Activated gamma-delta T cell treated with Interleukin-2 at 50 U/mL for 16 hours (primary cell): ENCODE data around the gene HSP90AA1.
A peak's percentile ranks its signal among the peaks of the same experiment; 100 is the strongest.
"Not testable (repeated sequence)": the region's sequence is repeated elsewhere in the genome, so short reads cannot be mapped to it uniquely, and the experiment has no call there.

Experiments used
- DNase-seq: peaks from one replicate; pipeline ENCODE4 v3.0.0-alpha.2; 2020

HSP90AA1 gene

DNA sequence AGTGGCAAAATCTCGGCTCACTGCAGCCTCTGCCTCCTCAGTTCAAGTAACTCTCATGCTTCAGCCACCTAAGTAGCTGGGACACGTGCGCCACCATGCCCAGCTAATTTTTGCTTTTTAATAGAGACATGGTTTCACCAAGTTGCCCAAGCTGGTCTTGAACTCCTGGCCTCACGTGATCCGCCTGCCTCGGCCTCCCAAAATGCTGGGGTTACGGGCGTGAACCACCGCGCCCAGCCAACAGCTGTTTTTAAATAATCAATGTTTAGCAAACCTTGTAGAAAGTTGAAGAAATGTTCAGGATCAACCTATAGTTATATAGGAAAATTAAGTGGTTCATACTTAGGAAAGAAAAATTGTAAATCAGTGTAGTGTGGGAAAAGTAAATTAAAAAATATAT, 6.0 kb upstream of the HSP90AA1 start:
- DNase-seq = no peak

DNA sequence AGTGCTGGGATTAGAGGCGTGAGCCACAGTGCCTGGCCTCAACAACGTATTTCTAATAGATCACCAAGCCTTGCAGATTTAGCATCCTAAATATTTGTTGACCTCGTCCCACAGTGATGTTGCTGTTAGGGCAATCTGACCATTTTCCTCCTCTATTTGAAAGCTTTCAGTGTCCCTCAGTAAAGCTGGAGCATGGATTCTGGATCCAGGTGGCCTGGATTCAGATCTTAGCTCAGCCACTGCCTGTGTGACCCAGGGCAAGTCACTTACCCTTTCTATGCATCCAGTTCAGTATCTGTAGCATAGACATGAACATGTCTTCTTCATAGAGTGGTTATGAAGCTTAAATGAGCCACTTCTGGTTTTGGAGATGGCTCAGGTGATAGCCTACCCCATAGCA, 3.9 kb upstream of the HSP90AA1 start:
- DNase-seq = no peak

DNA sequence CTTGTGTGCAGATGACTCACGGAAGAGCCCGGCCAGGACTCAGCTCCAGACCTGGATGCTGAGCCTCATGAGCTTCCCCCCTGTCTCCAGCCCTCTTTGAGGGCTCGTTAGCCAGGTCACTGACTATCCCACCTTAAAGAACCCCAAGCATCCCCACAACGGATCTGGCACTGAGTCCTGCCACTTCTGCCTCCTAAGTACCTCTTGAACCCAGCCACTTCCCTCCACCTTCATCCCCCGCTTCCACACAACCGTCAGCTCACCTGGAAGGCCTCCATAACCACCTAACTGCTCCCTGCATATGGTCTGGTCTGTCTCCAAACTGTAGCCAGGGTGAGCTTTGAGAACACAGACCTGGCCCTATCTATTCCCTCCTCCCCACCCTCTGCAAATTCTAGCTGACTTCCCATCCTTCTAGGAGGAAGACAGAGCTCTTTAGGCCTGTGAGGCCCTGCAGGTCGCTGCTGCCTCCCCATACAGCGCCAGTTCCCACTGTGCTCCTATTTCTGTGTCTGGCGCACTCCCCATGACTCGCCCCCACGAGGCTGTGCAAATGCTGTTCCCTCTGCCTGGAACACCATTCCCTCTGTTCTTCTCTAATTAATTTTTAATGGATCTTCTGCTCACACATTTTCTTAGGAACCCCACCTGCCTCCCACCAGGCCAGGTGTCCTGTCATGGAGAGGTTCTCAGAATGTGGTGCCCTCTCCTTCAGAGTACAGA, 2.9 kb upstream of the HSP90AA1 start:
- DNase-seq = no peak

DNA sequence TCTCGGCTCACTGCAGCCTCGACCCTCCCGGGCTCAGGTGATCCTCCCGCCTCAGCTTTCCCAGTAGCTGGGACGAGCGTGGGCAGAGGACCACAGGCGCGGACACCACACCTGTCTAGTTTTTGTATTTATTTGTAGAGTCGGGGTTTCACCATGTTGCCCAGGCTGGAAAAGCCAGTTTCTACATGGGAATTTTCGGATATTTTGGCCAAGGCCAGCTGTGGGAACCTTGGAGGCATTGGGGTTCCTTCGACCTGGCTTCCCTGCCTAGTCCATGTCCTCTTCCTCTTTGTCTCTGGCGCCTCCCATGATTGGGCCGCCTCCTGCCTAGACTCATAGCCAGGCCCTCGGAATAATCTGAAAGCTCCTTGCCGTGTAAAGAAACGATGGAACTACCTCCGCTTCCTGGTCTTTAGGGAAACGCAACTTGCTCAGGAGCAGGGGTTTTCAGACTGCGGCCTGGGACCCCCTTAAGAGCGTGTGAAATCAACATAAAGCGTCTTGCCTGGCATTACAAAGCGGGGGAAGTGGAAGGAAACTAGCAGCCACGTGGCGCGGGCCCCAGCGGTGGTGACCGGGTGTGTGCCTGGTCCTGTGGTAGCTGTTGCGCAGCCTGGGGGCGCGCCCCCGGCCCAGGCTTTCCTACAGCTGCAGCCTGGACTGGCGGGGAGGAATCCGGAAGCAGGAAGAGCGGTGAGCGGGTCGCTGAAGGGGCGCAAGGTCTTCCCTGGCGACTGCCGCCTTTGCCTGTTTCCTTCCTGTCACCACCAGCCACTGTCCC, 1.4 kb upstream of the HSP90AA1 start:
- peak; percentile 35 for DNase-seq

DNA sequence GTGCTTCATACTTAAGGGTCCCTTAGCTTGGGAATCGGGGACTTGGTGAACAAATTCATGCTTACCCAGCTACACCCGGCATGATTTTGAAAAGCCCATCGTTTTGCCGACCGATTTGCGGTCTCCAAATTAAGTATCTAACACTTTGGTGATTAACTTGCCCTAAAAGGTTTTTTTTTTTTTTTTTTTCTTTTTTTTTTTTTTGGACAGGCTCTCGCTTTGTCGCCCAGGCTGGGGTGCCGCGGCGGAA, 843 bp upstream of the HSP90AA1 start:
- no peak for DNase-seq

DNA sequence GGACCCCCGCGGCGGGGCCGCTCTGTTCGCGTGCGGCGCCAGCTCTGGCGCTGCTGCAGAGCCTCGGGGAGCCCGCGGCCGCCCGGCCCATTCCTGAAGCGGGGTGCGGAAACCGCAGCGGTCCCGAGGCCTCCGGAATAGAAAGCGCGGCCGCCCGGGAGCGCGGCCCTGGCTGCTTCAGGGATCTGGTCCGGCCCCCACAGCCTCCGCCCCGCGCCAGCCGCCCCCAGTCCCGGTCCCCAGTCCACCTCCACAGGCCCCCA, 204 bp downstream of the HSP90AA1 start:
- DNase-seq = no peak

DNA sequence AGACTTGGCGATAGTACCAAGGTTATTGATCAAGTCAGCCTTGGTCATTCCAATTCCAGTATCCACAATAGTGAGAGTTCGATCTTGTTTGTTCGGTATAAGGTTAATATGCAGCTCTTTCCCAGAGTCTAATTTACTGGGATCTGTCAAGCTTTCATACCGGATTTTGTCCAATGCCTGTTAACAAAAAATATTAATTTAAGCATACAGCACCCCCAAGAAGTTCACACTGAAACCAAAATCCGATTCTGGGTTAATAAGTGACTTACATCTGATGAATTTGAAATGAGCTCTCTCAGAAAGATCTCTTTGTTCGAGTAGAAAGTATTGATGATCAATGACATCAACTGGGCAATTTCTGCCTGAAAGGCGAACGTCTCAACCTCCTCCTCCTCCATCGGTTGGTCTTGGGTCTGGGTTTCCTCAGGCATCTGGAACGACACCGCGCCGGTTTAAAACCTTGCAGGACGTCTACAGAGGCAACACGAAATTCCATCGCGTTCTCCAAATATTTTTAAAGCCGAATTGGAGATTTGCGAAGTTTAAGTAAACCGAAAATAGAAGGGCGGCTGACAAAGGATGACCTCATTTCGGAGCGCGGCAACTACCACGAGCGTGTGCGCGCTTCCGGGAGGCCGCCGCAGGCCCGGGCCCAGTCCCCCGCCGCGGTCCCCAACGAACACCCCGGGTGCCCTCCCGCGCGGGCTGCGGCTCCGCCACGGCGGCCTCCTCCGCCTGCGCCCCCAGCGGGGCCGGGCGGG, 716 bp downstream of the HSP90AA1 start:
- peak; percentile 55 for DNase-seq

DNA sequence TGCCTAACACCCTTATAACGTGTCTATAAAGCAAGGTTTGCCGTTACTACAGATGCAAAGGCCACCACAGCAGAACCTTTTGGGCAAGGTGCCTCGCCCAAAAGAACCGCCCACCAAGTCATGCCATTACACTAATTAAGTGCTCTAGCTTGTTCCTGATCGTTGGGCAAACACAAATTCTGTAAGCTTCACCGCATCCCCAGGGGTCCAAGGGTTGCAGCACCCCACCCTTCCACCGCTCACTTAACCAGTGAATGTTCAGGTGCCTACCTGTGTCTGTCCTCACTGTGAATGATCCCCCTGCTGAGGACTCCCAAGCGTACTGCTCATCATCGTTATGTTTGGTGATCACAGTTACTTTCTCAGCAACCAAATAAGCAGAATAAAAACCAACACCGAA, 1.4 kb downstream of the HSP90AA1 start:
- DNase-seq = no peak

DNA sequence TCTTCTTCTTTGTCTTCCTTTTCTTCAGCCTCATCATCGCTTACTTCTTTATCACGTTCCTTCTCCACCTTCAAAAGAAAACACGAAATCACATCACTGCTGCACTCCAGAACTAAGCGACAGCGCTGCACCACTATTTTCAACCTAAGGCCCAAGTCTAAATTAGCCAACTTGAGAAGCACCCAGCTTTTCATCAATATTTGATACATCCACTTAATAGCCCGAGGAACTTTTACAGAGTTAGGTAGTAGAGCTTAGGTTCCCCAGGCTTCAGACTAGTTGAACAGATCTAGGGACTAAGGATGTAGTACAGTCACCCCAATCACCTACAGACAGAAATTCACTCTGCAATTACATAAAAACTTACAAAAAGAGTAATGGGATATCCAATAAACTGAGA, 1.9 kb downstream of the HSP90AA1 start:
- no peak for DNase-seq

DNA sequence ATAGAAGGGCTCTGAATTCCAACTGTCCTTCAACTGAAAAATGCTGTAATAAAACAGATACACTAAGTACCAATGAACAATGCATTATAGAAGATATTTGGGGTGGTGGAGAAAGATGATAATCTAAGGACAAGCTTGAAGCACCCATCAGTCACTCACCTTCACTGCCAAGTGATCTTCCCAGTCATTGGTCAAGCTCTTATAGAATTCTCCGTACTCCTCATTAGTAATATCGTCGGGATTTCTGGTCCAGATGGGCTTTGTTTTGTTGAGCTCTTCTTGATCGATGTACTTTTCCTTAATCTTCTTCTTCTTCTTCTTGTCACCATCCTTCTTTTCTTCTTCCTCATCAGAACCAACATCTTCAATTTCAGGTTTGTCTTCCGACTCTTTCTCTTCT, 2.3 kb downstream of the HSP90AA1 start:
- DNase-seq = not testable (repeated sequence)

DNA sequence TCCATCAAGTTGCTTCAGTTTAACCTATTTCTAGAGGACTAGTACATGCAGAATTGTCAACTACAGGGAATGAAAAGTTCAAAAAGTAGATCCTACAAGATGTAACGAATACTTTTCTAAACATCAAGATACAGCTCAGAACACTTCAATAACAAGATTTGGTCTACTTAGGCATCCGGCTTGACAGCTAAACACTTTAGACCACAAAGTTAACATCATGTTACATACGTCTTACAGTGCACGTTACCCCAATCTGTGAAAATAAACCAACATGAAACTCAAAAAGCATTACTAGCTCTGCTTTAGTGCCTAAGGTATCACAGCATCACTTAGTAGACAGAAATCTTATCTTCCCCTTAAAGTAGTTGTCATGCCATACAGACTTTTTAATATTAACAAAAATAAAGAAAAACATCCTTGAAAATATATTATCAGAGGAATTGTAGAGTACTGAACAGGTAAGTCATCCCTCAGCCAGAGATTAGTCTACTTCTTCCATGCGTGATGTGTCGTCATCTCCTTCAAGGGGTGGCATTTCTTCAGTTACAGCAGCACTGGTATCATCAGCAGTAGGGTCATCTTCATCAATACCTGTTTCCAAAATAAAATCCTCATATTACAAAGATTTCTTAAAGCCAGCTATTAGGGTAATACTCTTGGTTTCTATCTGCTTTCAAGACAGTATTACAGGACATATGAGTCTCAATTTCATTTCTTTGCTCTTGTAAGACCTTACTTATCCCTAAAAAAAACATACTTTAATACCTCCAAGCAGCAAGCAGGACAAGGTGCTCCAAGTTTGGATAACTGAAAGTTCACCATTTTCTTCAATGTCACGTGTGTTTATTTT, 5.4 kb downstream of the HSP90AA1 start:
- DNase-seq = no peak

DNA sequence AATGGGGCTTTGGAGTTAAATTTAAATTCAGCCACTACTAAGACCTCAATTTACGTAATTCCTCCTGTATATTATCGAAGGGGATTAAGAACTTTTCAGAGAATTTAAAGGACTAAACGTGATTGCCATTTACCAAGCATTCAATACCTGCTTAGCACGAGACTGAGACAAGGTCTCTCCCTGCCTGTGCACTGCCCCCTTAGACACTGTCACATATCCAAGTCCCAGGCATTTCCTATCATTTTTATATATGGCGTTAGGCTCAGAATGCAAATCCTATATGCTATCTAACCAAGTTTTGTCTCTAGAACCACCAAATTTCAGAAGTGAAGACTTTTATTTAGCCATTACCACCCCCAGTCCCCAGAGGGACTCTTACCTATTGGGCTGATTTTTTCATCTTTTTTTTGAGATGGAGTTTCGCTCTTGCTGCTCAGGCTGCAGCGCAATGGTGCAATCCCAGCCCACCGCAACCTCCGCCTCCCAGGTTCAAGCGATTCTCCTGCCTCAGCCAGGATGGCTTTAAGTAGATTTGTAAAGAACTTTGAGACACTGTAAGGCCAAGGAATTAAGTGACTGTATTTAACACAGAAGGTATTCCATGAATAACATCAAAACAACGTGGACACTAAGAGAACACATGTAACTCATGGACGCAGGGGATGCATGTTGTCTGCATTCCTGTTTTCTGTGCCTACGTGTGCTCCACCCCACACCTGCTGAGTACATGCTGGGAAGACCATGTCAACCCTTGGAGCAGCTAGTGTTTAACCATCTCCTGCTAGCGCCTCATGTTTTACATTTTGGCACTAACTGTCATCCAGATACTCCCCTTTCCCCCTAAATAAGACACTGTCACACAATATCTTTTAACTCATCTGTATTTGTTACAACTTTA, 6.4 kb downstream of the HSP90AA1 start:
- no peak for DNase-seq

DNA sequence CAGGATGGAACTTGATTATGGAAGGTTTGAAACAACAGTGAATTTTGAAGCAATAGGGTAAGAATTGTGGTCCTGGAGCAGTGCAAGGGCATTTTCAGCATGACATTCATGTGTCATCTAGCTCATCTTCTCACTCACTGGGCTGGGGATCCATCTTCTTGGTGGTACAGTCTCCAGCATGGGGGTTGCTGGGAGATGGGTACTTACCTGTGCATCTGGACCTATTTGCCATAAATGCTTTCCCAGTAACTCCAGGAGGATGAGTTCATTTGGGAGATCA, 7.2 kb downstream of the HSP90AA1 start:
- DNase-seq = no peak

DNA sequence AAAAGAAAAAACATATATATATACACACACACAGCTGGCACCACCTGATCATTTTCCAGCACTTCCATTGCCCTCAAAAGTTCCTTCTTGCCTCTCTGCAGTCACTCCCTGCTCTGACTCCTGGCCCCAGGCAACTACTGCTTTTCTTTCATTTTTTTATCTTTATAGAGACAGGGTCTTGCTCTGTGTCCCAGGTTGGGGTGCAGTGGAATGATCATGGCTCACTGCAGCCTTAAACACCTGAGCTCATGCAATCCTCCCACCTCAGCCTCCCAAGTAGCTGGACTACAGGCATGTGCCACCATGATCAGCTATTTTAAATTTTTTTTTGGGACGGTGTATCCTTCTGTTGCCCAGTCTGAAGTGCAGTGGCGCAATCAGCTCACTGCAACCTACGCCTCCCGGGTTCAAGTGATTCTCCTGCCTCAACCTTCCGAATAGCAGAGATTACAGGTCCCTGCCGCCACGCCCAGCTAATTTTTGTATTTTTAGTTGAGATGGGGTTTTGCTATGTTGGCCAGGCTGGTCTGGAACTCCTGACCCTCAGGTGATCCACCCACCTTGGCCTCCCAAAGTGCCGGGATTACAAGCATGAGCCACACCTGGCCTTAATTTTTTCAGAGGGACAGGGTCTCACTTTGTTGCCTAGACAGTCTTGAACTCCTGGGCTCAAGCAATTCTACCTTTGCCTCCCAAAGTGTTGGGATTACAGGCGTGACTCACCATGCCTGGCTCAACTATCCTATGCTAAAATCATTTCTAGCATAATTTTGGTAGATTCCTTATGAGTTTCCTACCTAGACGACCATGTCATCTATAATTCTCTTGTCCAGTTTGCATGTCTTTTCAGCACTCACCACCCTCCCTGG, 7.8 kb downstream of the HSP90AA1 start:
- DNase-seq = no peak

DNA sequence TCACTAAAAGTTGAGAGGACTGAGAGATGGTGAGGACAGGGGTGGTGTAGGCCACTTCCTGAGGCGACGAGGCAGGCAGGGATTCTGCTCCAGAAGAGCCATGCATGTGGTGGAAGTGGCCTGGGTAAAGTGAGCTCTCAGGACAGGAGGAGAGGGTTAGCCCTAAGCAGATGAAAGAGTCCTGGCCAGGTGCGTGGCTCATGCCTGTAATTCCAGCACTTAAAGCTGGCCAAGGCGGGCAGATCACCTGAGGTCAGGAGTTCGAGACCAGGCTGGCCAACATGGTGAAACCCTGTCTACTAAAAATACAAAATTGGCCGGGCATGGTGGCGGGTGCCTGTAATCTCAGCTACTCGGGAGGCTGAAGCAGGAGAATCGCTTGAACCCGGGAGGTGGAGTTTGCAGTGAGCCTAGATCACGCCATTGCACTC, 8.5 kb downstream of the HSP90AA1 start:
- not testable (repeated sequence) for DNase-seq

DNA sequence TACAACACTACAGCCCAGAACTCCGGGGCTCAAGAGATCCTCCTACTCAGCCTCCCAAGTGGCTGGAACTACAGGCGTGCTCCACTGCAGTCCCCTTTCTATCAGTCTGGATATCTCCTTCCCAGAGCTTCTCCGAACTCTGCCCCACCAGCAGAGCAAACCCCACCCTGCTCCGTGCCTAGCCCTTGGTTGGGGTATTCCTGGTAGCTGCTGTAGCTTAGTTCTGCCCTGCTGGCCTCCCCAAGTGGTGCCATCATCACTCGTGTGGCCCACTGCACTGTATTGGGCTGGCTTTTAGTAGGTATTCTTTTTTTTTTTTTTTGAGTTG, 9.5 kb downstream of the HSP90AA1 start:
- no peak for DNase-seq

DNA sequence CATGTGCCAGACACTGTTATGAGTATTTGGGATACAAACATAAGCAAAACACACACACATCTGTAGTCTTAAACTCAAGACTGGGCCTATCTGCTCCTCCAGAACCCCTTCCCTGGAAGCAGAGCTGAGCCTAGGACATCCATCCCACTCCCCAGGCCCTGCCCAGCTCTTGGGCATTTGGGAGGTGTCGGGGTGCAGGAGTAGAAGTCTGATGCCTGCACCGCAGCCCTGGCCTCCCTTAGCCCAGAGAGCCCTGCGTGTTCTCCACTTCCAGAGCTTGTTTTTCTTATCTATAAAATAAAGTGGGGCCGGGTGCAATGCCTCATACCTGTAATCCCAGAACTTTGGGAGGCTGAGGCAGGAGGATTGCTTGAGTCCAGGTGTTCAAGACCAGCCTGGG, 11.7 kb downstream of the HSP90AA1 start:
- DNase-seq = no peak

DNA sequence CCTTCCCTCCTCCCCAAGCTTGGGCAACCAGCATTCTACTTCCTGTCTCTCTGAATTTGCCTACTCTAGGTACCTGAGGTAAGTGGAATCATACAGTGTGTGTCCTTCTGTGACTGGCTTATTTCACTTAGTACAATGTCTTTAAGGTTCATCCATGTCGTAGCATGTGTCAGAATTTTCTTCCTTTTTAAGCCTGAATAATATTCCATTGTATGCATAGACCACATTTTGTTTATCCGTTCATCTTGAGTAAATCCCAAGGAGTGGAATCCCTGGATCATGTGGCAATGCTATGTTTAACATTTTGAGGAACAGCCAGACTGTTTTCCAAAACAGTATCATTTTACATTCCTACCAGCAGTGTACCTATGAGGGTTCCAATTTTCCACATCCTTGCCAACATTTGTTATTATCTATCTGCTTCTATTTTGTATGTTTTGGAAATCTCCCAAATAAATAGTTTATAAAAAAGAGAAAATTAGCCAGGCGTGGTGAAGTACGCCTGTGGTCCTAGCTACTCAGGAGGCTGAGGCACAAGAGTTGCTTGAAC, 12.4 kb downstream of the HSP90AA1 start:
- DNase-seq = no peak

DNA sequence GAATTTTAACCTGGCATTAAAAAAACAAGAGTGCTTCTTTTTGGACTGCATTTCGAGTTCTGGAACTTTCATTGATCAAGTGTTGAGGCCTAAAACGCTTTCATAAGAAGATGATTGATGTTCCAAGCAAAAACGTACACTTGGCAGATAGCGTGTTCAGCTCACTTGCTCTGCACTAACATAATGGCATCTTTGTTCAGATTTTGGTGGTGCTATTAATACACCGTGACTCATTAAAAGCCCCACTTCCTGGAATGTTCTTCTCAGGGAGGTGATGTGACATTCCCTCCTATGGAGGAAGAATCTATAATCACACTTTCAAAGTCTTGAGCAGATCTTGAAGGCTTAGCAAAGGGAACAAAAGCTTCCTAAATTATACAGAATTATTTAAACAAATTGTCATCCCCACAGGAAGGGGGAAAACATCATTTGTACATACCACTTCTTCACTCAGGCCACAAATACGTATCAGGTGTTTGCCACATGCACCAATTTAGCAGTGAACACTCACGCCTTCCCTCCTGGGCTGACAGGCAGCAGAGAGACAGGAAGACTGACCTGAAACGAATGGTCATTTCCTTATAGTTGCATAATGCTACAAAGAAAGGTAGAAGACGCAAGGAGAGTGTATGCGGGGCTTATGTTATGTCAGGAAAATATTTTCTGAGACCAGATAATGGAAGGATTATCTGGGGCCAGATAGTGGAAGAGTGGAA, 15.4 kb downstream of the HSP90AA1 start:
- no peak for DNase-seq

DNA sequence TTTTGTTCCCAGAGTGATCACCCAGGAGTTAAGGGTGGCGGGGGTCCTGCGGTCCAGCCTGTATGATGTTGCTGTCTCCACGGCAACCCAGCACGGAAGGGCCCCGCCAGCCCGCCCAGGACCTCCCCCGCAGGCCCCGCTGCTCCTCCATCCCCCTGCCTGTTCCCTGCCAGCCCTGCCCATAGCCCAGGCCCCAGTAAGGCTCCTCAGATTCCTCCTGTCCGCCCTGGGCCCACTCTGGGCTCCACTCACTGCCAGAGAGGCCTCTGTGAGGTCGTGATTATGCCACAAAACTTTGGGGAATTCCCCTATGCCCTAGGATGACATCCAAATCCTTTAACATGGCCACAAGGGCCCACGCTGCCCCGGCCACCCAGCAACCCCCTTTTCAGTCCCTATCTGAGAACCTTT, 20.8 kb downstream of the HSP90AA1 start:
- DNase-seq = no peak

DNA sequence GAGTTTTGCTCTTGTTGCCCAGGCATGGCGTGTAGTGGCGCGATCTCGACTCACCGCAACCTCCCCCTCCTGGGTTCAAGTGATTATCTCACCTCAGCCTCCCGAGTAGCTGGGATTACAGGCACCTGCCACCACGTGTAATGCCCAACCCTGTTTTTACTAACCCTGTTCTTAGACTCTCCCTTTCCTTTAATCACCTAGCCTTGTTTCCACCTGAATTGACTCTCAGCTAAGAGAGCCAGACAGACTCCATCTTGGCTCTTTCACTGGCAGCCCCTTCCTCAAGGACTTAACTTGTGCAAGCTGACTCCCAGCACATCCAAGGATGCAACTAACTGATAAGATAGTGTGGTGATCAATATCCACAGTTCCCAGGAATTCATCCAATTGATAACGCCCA, 22.3 kb downstream of the HSP90AA1 start:
- not testable (repeated sequence) for DNase-seq
